WTC11 (cell line): ENCODE measurements around the gene MAML2.

Experiments used
- SP1 ChIP-seq: sonication (generic); formaldehyde crosslinking; conservative IDR thresholded peaks from 2 replicates; pipeline ENCODE4 v1.8.1; 2022; ENCODE audit warnings: missing genetic modification reagents
- TEAD4 ChIP-seq: sonication (generic); formaldehyde crosslinking; IDR thresholded peaks from 2 replicates; pipeline ENCODE4 v1.8.0; 2022; ENCODE audit warnings: mild to moderate bottlenecking, missing genetic modification reagents

- TF ChIP-seq TEAD4 (CRISPR knock-in tag), result no peak
- no peak for TF ChIP-seq SP1 (CRISPR knock-in tag)
Observed at GRCh38 chr11:96259134-96259830, 83.7 kb downstream of the MAML2 start.
